Measurements from ENCODE around the gene CCDC137.

- TF ChIP-seq CTCF (IDR thresholded peaks at IDR 0.05): no peak
- TF ChIP-seq MAX (IDR thresholded peaks at IDR 0.05; ENCODE audit: low read depth): peak; percentile 98
- no peak for TF ChIP-seq EP300 (IDR thresholded peaks at IDR 0.05; ENCODE audit: borderline replicate concordance in 1 of 2, low read depth in 1 of 2, low read length in 1 of 2)
- no peak for TF ChIP-seq RCOR1 (IDR thresholded peaks at IDR 0.05; ENCODE audit: low read length)
- no peak for TF ChIP-seq ZBTB33 (IDR thresholded peaks at IDR 0.05; ENCODE audit: borderline replicate concordance, low read depth)
- TF ChIP-seq PBX3 (IDR thresholded peaks at IDR 0.05): peak; percentile 12; the same call in 1 of the 2 replicates
- TF ChIP-seq RAD21 (IDR thresholded peaks at IDR 0.05; ENCODE audit: low read length): no peak
- TF ChIP-seq NRF1 (IDR thresholded peaks at IDR 0.05; ENCODE audit: low read depth, low read length): peak; percentile 64
- peak; percentile 81 for TF ChIP-seq MXI1 (IDR thresholded peaks at IDR 0.05; ENCODE audit: low read depth, low read length)
- TF ChIP-seq POLR2AphosphoS5 (IDR thresholded peaks at IDR 0.05; ENCODE audit: low read depth, low read length): peak; percentile 59; the same call in 1 of the 2 replicates
- TF ChIP-seq TAF1 (IDR thresholded peaks at IDR 0.05; ENCODE audit: borderline replicate concordance, low read depth, low read length): no peak
- TF ChIP-seq RXRA (IDR thresholded peaks at IDR 0.05; ENCODE audit: borderline replicate concordance, low read depth): no peak
These were observed 45.4 kb downstream of the CCDC137 start, which contains the start of gene SLC25A10 for GRCh38 chr17:81711814-81712467.
